ENCODE measurements around the gene EFCAB9. TPM values are rescaled to one million over a fixed set of nuclear protein-coding genes. Genes with fewer than 3 reads are reported as not detected.

EFCAB9 gene
- total and polyA plus RNA-seq, 2 of the 8 experiments (the other 6 are each of a cell fraction or from before 2014, with no cell fraction given) = not detected

DNA sequence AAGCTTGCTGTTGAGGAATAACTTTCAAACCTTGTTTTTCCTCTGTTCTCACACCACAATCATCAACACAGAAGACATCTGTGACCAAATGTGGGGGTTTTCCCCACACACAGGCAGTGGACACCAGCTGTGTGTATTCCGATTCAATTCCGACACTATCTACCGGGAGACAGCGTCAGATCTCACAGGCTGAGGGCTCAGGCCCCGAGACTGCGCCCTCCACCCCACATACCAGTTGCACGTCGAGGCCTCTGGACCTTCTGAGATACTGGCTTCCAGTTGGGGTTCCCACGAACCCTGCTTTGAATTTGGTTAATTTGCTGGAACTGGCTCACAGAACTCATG lies 47.3 kb upstream of the EFCAB9 start:
- no peaks in the 10 kb centered on the region for H3K9me3 ChIP-seq (ENCODE audit: insufficient read depth in 2 of 2, low read depth in 1 of 2, low read length in 1 of 2)
- H2BK15ac ChIP-seq (ENCODE audit: low read length) = no peak overlapping the region
- CTCF ChIA-PET (ENCODE audit: partially characterized antibody) = interaction anchor here (1.7 kb wide), 1 partner anchor 23 kb away, joined by 3 read pairs; no protein-coding TSS in a partner anchor
- no peak overlapping the region for H4K5ac ChIP-seq (ENCODE audit: insufficient read length, low read depth, low read length)
- no peak for TF ChIP-seq GABPA (IDR thresholded peaks at IDR 0.05; ENCODE audit: borderline replicate concordance, insufficient read depth, low read length)
- no peak for TF ChIP-seq SP4 (IDR thresholded peaks at IDR 0.05; ENCODE audit: low read length)
- no peak for TF ChIP-seq POU5F1 (IDR thresholded peaks at IDR 0.05; ENCODE audit: low read depth, low read length)
- no peak overlapping the region for H4K91ac ChIP-seq (replicated peaks; ENCODE audit: insufficient read length, low read length)
- H3K23ac ChIP-seq (ENCODE audit: insufficient read length) = no peak overlapping the region
- no peak overlapping the region for H2BK120ac ChIP-seq (replicated peaks; ENCODE audit: low read depth, low read length)
- peaks cover 0 to 8% (median 4%) of the 10 kb centered on the region in 4 experiments; a peak in 5 of 7 replicates for H3K4me1 ChIP-seq (replicated peaks in 1 of 4; ENCODE audit: control insufficient read depth in 3 of 4, insufficient read depth in 4 of 4, low read length in 3 of 4)
- no peak overlapping the region for H3K56ac ChIP-seq (replicated peaks; ENCODE audit: insufficient read length, low read depth, low read length)
- no peak overlapping the region for H2AK5ac ChIP-seq (ENCODE audit: low read depth, low read length)
- no peaks in the 10 kb centered on the region for H3K36me3 ChIP-seq (ENCODE audit: control insufficient read depth in 2 of 4, insufficient read depth in 4 of 4, low read length in 3 of 4)
- peaks cover 4 to 5% of the 10 kb centered on the region in 2 experiments for H4K20me1 ChIP-seq (replicated peaks in 1 of 2; ENCODE audit: control insufficient read depth in 1 of 2, insufficient read depth in 2 of 2, low read length in 2 of 2)
- no peak overlapping the region for H4K8ac ChIP-seq (ENCODE audit: extremely low read depth, insufficient read depth, low read length)
- no peak overlapping the region for H2BK12ac ChIP-seq (ENCODE audit: low read depth, low read length)
- H3K18ac ChIP-seq (ENCODE audit: extremely low read depth, low read length) = no peak overlapping the region
- DNase-seq (ENCODE audit: low read depth in 1 of 2, low spot score in 2 of 2) = no peak
- no peak overlapping the region for H2BK20ac ChIP-seq (ENCODE audit: low read length)
- no peak overlapping the region for H3K9ac ChIP-seq (replicated peaks in 1 of 4; ENCODE audit: extremely low read depth in 1 of 4, low read depth in 3 of 4, low read length in 3 of 4)
- WGBS, 2 experiments (ENCODE audit: extremely low coverage in 1 of 2, insufficient coverage in 1 of 2, insufficient read length in 1 of 2, insufficient replicate concordance in 2 of 2, low coverage in 1 of 2, low lambda C conversion rate in 2 of 2, missing lambda C conversion rate in 1 of 2) = 93% methylated on average over 9 of the region's 9 CpGs; no CpG with 5 or more reads in 1 of the 2 experiments
- no peak overlapping the region for H3K4me2 ChIP-seq (ENCODE audit: insufficient read depth in 1 of 2, low read depth in 2 of 2, low read length in 2 of 2)
- no peak for FAIRE-seq
- H3K4me3 ChIP-seq (ENCODE audit: extremely low read depth in 1 of 4, insufficient read depth in 2 of 4, low read depth in 3 of 4, low read length in 4 of 4) = no peak overlapping the region
- no peak overlapping the region for H2AFZ ChIP-seq (ENCODE audit: low read length)
- H2BK5ac ChIP-seq (ENCODE audit: low read depth, low read length) = no peak overlapping the region
- POLR2A ChIA-PET (ENCODE audit: partially characterized antibody) = no interaction called here
- H3K23me2 ChIP-seq (ENCODE audit: low read depth, low read length) = no peaks in the 10 kb centered on the region
- no peak overlapping the region for H3K14ac ChIP-seq (ENCODE audit: insufficient read length)
- H3K27me3 ChIP-seq (replicated peaks in 1 of 4; ENCODE audit: control insufficient read depth in 3 of 4, extremely low read depth in 1 of 4, insufficient read depth in 3 of 4, low read length in 3 of 4) = no peaks in the 10 kb centered on the region
- no peaks in the 10 kb centered on the region for H3K79me2 ChIP-seq (ENCODE audit: control insufficient read depth in 1 of 2, insufficient read depth in 2 of 2, low read length in 2 of 2)
- H3K79me1 ChIP-seq (ENCODE audit: low read depth, low read length) = no peaks in the 10 kb centered on the region; the same call in 1 of the 2 replicates
- H3K4ac ChIP-seq (replicated peaks; ENCODE audit: insufficient read length, low read depth, low read length) = no peak overlapping the region
- H3K27ac ChIP-seq (ENCODE audit: low read depth, low read length) = no peak overlapping the region

Data from H1 (cell line).